ENCODE data around the gene KIF24.

Gene KIF24, protein sequence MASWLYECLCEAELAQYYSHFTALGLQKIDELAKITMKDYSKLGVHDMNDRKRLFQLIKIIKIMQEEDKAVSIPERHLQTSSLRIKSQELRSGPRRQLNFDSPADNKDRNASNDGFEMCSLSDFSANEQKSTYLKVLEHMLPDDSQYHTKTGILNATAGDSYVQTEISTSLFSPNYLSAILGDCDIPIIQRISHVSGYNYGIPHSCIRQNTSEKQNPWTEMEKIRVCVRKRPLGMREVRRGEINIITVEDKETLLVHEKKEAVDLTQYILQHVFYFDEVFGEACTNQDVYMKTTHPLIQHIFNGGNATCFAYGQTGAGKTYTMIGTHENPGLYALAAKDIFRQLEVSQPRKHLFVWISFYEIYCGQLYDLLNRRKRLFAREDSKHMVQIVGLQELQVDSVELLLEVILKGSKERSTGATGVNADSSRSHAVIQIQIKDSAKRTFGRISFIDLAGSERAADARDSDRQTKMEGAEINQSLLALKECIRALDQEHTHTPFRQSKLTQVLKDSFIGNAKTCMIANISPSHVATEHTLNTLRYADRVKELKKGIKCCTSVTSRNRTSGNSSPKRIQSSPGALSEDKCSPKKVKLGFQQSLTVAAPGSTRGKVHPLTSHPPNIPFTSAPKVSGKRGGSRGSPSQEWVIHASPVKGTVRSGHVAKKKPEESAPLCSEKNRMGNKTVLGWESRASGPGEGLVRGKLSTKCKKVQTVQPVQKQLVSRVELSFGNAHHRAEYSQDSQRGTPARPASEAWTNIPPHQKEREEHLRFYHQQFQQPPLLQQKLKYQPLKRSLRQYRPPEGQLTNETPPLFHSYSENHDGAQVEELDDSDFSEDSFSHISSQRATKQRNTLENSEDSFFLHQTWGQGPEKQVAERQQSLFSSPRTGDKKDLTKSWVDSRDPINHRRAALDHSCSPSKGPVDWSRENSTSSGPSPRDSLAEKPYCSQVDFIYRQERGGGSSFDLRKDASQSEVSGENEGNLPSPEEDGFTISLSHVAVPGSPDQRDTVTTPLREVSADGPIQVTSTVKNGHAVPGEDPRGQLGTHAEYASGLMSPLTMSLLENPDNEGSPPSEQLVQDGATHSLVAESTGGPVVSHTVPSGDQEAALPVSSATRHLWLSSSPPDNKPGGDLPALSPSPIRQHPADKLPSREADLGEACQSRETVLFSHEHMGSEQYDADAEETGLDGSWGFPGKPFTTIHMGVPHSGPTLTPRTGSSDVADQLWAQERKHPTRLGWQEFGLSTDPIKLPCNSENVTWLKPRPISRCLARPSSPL (N-terminal part only)

DNA sequence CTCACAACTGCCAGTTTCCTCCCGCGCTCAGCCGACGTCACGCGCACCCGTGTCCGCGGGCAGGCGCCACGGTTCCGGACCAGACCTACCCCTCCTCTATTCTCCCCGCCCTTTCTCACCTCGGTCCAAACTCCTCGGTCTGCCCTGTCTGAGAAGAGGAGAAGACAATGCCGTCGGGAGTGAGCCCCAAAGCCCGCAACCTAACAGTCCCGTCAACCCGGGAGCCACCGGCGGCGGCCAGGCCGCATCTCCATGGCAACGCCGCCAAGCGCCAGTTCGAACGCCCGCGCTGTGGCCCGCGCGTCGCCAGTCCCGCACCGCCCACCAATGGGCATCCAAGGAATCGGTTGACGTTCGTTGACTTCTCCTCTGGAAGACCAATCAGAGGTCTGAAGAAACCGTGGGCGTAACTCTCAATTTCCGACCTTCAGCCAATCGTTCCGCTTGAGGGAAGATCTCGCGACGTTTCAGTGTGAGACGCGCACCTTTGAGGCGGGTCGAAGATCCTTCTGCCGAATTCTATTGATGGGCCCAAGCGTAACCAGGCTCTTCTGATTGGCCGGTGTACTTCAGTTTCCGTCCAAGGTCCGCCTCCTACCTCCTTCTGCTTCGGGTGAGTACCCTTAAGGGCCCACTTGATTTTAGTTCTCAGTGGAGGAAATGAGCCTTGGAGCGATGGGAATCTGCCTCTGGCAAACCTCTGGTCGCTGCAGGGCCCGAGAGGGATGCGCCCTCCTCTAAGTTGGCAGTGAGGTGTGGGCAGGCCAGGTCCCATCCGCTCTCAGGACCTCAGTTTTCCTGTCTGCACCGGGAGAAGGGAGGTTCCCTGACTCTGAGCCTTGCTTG, at the start of gene KIF24, which contains the start of gene NUDT2:
TSS of gene KIF24 (minus strand) at position 282 of the 846 bp plus-strand sequence. CDS start 17,922 bp downstream, outside the sequence.
TSS of gene NUDT2 (plus strand) at position 583 of the 846 bp plus-strand sequence. CDS start 9,471 bp downstream, outside the sequence.
- peak within 1 kb of the TSS; percentile 97 for H3K4me3 ChIP-seq (ENCODE audit: low read depth, low read length)
- TF ChIP-seq, protein P1, sequence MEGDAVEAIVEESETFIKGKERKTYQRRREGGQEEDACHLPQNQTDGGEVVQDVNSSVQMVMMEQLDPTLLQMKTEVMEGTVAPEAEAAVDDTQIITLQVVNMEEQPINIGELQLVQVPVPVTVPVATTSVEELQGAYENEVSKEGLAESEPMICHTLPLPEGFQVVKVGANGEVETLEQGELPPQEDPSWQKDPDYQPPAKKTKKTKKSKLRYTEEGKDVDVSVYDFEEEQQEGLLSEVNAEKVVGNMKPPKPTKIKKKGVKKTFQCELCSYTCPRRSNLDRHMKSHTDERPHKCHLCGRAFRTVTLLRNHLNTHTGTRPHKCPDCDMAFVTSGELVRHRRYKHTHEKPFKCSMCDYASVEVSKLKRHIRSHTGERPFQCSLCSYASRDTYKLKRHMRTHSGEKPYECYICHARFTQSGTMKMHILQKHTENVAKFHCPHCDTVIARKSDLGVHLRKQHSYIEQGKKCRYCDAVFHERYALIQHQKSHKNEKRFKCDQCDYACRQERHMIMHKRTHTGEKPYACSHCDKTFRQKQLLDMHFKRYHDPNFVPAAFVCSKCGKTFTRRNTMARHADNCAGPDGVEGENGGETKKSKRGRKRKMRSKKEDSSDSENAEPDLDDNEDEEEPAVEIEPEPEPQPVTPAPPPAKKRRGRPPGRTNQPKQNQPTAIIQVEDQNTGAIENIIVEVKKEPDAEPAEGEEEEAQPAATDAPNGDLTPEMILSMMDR (IDR thresholded peaks at IDR 0.05; ENCODE audit: borderline replicate concordance, insufficient read depth, low read depth, low read length), result no peak

DNA sequence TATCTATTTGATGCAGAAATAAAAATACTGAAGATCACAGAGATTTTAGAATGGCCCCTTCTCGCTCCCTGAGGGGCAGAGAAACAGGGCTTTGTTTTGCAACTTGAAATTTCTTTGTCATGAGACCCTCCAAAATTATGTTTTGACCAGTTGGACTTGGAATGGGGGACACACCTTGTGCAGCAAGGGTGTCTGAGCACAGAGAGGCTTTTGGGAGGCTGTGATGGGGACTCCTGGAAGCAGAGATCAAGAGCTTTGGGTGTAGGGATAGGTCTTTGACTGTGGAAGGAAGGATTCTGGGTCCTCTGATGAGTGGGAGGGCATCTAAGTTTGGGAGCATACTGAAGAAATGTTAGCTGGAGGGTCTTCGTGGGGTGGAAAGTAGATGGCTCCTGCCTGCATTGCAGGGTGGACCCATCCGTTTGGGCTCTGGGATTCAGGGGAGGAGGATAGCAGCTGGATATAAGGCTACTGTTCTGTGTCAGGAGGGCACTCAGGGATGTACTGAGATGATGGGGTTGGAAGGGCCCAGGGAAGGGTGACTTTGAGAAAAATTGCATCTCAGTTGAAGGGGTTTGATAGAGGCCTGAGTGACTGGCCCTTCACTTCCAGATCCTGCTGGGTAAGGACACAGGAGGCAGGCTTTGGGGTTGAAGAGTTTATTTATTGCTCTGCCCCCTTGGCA, 49.5 kb upstream of the KIF24 start:
- TF ChIP-seq, protein P1 (IDR thresholded peaks at IDR 0.05; ENCODE audit: borderline replicate concordance, insufficient read depth, low read depth, low read length), result no peak
- H3K4me3 ChIP-seq (ENCODE audit: low read depth, low read length), result no peak overlapping the region

DNA sequence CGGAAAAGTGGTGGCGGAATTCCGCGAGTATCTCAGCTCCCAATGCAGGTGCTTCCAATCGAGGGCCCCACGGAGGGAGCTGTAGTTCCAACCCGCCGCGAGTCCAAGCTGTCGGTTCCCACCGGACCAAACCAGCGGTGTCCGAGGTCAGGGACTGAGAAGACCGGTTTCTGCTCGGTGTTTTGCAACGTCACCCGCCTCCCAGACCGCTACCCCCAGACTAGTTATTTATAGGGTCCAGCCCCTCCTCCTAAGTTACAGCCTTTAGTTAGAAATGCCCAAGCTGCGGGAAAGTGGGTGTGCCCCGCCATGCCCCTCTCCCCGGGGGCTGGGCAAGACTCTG, 48.3 kb upstream of the KIF24 start:
- H3K4me3 ChIP-seq (ENCODE audit: low read depth, low read length), result peak overlapping the region; percentile 62
- TF ChIP-seq, protein P1 (IDR thresholded peaks at IDR 0.05; ENCODE audit: borderline replicate concordance, insufficient read depth, low read depth, low read length), result no peak

DNA sequence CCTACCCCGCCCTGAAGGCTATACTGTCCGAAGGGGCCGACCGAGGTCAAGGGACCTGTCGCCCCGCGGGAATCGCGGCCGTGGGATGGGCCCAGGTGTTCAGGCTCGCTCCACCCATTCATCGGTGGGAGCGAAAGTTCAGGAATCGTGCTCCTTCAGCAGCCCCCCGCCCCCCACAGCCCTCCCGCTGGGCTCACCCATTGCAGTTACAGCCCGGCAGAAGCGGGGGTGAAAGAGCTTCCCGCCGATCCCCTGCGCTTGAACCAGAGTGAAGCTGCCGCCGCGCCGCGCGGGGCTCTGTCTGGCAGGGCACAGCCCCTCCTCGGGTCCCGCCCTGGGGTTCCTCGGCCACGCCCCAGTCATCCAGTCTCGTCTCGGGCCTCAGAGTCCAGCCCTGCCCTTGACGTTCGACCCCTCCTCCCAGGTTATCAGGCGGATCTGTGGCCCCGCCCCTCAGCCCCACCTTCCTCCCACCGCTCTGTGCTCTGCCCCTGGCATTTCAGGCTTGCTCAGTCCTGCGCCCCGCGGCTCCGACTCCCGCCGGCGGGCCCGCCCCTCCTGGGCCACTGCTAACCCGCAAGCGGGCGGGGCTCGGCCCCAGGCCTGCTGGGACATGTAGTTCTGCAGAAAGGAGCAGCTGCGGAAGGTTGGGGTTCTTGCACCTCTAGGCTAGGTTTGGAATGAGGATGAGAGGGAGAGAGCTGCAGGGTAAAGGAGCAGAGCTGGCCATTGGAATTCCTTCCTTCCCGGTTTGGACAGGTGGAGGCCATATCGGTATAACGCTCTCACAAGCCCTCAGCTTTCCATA, 47.7 kb upstream of the KIF24 start, which contains the start of gene MYORG:
TSS of gene MYORG (minus strand) at position 303 of the 808 bp plus-strand sequence. CDS start 3,955 bp downstream, outside the sequence.
- TF ChIP-seq, protein P1 (IDR thresholded peaks at IDR 0.05; ENCODE audit: borderline replicate concordance, insufficient read depth, low read depth, low read length), result no peak
- H3K4me3 ChIP-seq (ENCODE audit: low read depth, low read length), result peak within 1 kb of the TSS; percentile 62

DNA sequence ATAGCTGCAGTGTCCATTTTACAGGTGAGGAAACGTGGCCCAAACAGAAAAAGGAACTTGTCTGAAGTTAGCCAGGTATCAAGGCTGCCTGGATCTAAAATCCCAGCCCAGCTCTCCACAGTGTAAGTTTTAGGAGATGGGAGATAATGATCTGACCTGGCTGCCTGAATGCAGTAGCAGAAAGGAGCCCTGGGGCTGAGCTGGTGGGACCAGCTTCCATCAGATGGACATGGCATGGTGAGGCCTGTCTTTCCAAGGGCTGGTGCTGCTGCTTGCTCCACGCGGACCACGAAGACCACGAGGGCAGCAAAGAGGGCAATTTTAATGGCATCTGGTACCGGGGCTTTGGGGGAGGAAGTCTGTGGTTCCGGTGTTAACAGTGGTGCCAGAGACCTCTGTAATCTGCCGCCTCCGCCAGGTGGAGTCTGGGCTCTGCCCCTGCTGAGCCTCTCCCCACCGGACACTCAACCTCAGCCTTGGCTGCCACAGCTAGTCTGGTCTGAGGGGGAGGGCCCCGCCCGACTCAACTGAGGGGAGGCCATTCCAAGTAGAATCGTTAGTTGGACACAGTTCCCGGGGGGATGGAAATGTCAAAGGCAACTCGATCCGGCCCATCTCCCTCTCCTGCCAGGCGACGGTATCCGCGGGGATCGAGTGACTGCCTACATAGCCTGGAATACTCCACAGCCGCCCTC, 47.0 kb upstream of the KIF24 start:
- TF ChIP-seq, protein P1 (IDR thresholded peaks at IDR 0.05; ENCODE audit: borderline replicate concordance, insufficient read depth, low read depth, low read length), result peak; percentile 44
- H3K4me3 ChIP-seq (ENCODE audit: low read depth, low read length), result peak overlapping the region; percentile 62

Data from GM12875 (cell line).